Natural killer cell treated with Interleukin-12 subunit alpha and Interleukin-12 subunit beta and Interleukin-15 and Interleukin-18, amount 100 ng/mL, for 72 hours (primary cell): ENCODE results near the gene OR11H6. TPM values are rescaled to one million over a fixed set of nuclear protein-coding genes. Genes with fewer than 3 reads are reported as not detected.
"Not testable (repeated sequence)": the region's sequence is repeated elsewhere in the genome, so short reads cannot be mapped to it uniquely, and the experiment has no call there.

Experiments
- ATAC-seq, 2 donors: fragments of 150-1000 bp; cut with Tn5 transposase in 1 of 2; sonication (Bioruptor Pico), chemical (Tn5 transposase) in 1 of 2; 2 replicates each; pipeline ENCODE4 v1.10.0; 2021
- DNase-seq: peaks from one replicate; pipeline ENCODE4 v3.0.0; 2022; ENCODE audit warnings: low spot score
- H3K27ac Mint-ChIP-seq, 2 donors: 1 replicate in 1 of 2; 2 replicates in 1 of 2; pipeline ENCODE4 v1.8.0; 2022; ENCODE audit warnings: mixed read lengths in 2 of 2, mild to moderate bottlenecking in 1 of 2, moderate library complexity in 1 of 2
- H3K27me3 Mint-ChIP-seq, 2 donors: 1 replicate in 1 of 2; 2 replicates in 1 of 2; pipeline ENCODE4 v1.8.0; 2022; ENCODE audit warnings: mixed read lengths in 2 of 2
- H3K36me3 Mint-ChIP-seq: one replicate; pipeline ENCODE4 v1.8.0; 2022; ENCODE audit warnings: mixed read lengths
- H3K4me1 Mint-ChIP-seq, 2 donors: 1 replicate in 1 of 2; 2 replicates in 1 of 2; pipeline ENCODE4 v1.8.0; 2022; ENCODE audit warnings: low read depth in 2 of 2, mixed read lengths in 2 of 2, mild to moderate bottlenecking in 1 of 2
- H3K4me3 Mint-ChIP-seq: one replicate; pipeline ENCODE4 v1.8.0; 2022; ENCODE audit warnings: mixed read lengths
- H3K9me3 Mint-ChIP-seq: 2 replicates; pipeline ENCODE4 v1.8.0; 2022; ENCODE audit warnings: mixed read lengths
- total RNA-seq, 2 donors: library from RNA; stranded (reverse); gene quantifications; one replicate each; pipeline ENCODE4 v1.2.3, GENCODE V29; 2022

The OR11H6 gene
- total RNA-seq, 2 donors from 2014 or later: not detected

GRCh38 chr14:20198991-20199390 lies 24.5 kb upstream of the OR11H6 start:
- H3K27ac Mint-ChIP-seq: no peak overlapping the region
- no peaks in the 10 kb centered on the region for H3K4me1 Mint-ChIP-seq
- no peaks in the 10 kb centered on the region for H3K36me3 Mint-ChIP-seq

GRCh38 chr14:20204721-20205120 lies 18.8 kb upstream of the OR11H6 start:
- Mint-ChIP-seq H3K4me1 (no peaks in the 10 kb centered on the region), H3K4me3 (no peak overlapping the region), H3K9me3 (no peaks in the 10 kb centered on the region), H3K36me3 (no peaks in the 10 kb centered on the region), H3K27me3 (peaks cover 4 to 13% of the 10 kb centered on the region in 2 donors), H3K27ac (no peak overlapping the region)
- DNase-seq (no peak), ATAC-seq (no peak)

More at GRCh38 chr14:20198991-20199390, 24.5 kb upstream of the OR11H6 start:
- DNase-seq (no peak), ATAC-seq (no peak)
- H3K27me3 Mint-ChIP-seq: peaks cover 14 to 19% of the 10 kb centered on the region in 2 donors
- peaks cover 6% of the 10 kb centered on the region for H3K9me3 Mint-ChIP-seq
- no peak overlapping the region for H3K4me3 Mint-ChIP-seq

GRCh38 chr14:20209595-20209994 lies 13.9 kb upstream of the OR11H6 start:
- Mint-ChIP-seq H3K4me1 (no peaks in the 10 kb centered on the region), H3K27ac (no peak overlapping the region), H3K9me3 (no peaks in the 10 kb centered on the region), H3K4me3 (no peak overlapping the region), H3K27me3 (peaks cover 6 to 20% of the 10 kb centered on the region in 2 donors), H3K36me3 (no peaks in the 10 kb centered on the region)
- ATAC-seq: no peak
- no peak for DNase-seq

GRCh38 chr14:20212406-20212805 lies 11.1 kb upstream of the OR11H6 start:
- not testable (repeated sequence) for ATAC-seq, H3K36me3 Mint-ChIP-seq, H3K27ac Mint-ChIP-seq, H3K4me3 Mint-ChIP-seq, H3K9me3 Mint-ChIP-seq, DNase-seq, H3K4me1 Mint-ChIP-seq
- peaks cover 6 to 13% of the 10 kb centered on the region in 2 donors for H3K27me3 Mint-ChIP-seq

- no peak for ATAC-seq
- H3K36me3 Mint-ChIP-seq: no peaks in the 10 kb centered on the region
- H3K4me3 Mint-ChIP-seq: no peak overlapping the region
- DNase-seq: no peak
- no peaks in the 10 kb centered on the region for H3K4me1 Mint-ChIP-seq
- peaks cover 6 to 13% of the 10 kb centered on the region in 2 donors for H3K27me3 Mint-ChIP-seq
- H3K9me3 Mint-ChIP-seq: no peaks in the 10 kb centered on the region
- no peak overlapping the region for H3K27ac Mint-ChIP-seq
These were observed 8.3 kb upstream of the OR11H6 start for GRCh38 chr14:20215196-20215595.

GRCh38 chr14:20219033-20219432 lies 4.5 kb upstream of the OR11H6 start:
- no peak for DNase-seq
- Mint-ChIP-seq H3K9me3 (peaks cover 4% of the 10 kb centered on the region), H3K27me3 (peaks cover 0 to 5% of the 10 kb centered on the region in 2 donors), H3K4me1 (no peaks in the 10 kb centered on the region), H3K36me3 (no peaks in the 10 kb centered on the region), H3K4me3 (no peak overlapping the region), H3K27ac (no peak overlapping the region)
- ATAC-seq: no peak

- peaks cover 14% of the 10 kb centered on the region for H3K9me3 Mint-ChIP-seq
These were observed 5.2 kb downstream of the OR11H6 start, which contains the start of gene OR11H7 for GRCh38 chr14:20228681-20229080. Gene OR11H7, plus strand, starts transcription at chr14:20228981.

GRCh38 chr14:20235415-20235814 lies 11.9 kb downstream of the OR11H6 start:
- not testable (repeated sequence) for H3K27me3 Mint-ChIP-seq, H3K27ac Mint-ChIP-seq, ATAC-seq, H3K36me3 Mint-ChIP-seq, H3K4me3 Mint-ChIP-seq, H3K4me1 Mint-ChIP-seq, DNase-seq, H3K9me3 Mint-ChIP-seq

More at GRCh38 chr14:20228681-20229080, 5.2 kb downstream of the OR11H6 start, which contains the start of gene OR11H7:
- no peak within 1 kb of the TSS for H3K27ac Mint-ChIP-seq
- H3K4me3 Mint-ChIP-seq: no peak within 1 kb of the TSS
- ATAC-seq (no peak), DNase-seq (no peak)
- peaks cover 6% of the 10 kb centered on the region for H3K36me3 Mint-ChIP-seq
- no peaks in the 10 kb centered on the region for H3K4me1 Mint-ChIP-seq
- peaks cover 4 to 14% of the 10 kb centered on the region in 2 donors for H3K27me3 Mint-ChIP-seq

GRCh38 chr14:20247646-20248246 lies 24.2 kb downstream of the OR11H6 start:
- peaks cover 8% of the 10 kb centered on the region for H3K9me3 Mint-ChIP-seq
- peaks cover 8% of the 10 kb centered on the region for H3K36me3 Mint-ChIP-seq
- ATAC-seq: no peak
- H3K4me1 Mint-ChIP-seq: no peaks in the 10 kb centered on the region
- no peak overlapping the region for H3K4me3 Mint-ChIP-seq
- peaks cover 0 to 3% of the 10 kb centered on the region in 2 donors for H3K27me3 Mint-ChIP-seq
- H3K27ac Mint-ChIP-seq: no peak overlapping the region
- no peak for DNase-seq

- H3K27ac Mint-ChIP-seq: no peak overlapping the region
- DNase-seq (no peak), ATAC-seq (no peak)
- no peak overlapping the region for H3K4me3 Mint-ChIP-seq
- no peaks in the 10 kb centered on the region for H3K4me1 Mint-ChIP-seq
- H3K9me3 Mint-ChIP-seq: no peaks in the 10 kb centered on the region
- H3K36me3 Mint-ChIP-seq: no peaks in the 10 kb centered on the region
- no peaks in the 10 kb centered on the region for H3K27me3 Mint-ChIP-seq
These were observed 39.2 kb downstream of the OR11H6 start for GRCh38 chr14:20262642-20263128.

GRCh38 chr14:20264361-20264760 lies 40.9 kb downstream of the OR11H6 start:
- H3K27me3 Mint-ChIP-seq, DNase-seq, H3K27ac Mint-ChIP-seq, H3K9me3 Mint-ChIP-seq, H3K4me3 Mint-ChIP-seq, ATAC-seq, H3K36me3 Mint-ChIP-seq, H3K4me1 Mint-ChIP-seq: not testable (repeated sequence)

GRCh38 chr14:20274062-20274461 lies 50.6 kb downstream of the OR11H6 start:
- no peaks in the 10 kb centered on the region for H3K27me3 Mint-ChIP-seq

More at GRCh38 chr14:20274062-20274461, 50.6 kb downstream of the OR11H6 start:
- no peak overlapping the region for H3K4me3 Mint-ChIP-seq
- no peaks in the 10 kb centered on the region for H3K4me1 Mint-ChIP-seq
- H3K9me3 Mint-ChIP-seq: peaks cover 9% of the 10 kb centered on the region
- ATAC-seq: no peak
- H3K27ac Mint-ChIP-seq: no peak overlapping the region
- peaks cover 31% of the 10 kb centered on the region for H3K36me3 Mint-ChIP-seq
- DNase-seq: no peak
